Naive thymus-derived CD4-positive, alpha-beta T cell (primary cell): ENCODE measurements around the gene DLL4. TPM values are rescaled to one million over a fixed set of nuclear protein-coding genes. Genes with fewer than 3 reads are reported as not detected.

ENCODE experiments used
- ATAC-seq: fragments of 150-1000 bp; cut with Tn5 transposase; 2 replicates; pipeline ENCODE4 v1.10.0; 2021; ENCODE audit warnings: mild to moderate bottlenecking, moderate library complexity
- CTCF ChIA-PET: fragments of 350-600 bp; sonication (Branson Sonifier 250); formaldehyde crosslinking; loops from one replicate; lab custom pipeline; 2021; ENCODE audit warnings: antibody characterized with exemption; lab: Charles Lee
- POLR2A ChIA-PET: fragments of 350-600 bp; sonication (Branson Sonifier 250); formaldehyde crosslinking; loops from one replicate; lab custom pipeline; 2021; ENCODE audit warnings: antibody characterized with exemption, inconsistent platforms; lab: Charles Lee
- DNase-seq, 9 donors: peaks; one replicate each; pipeline versions ENCODE4 v3.0.0 to v3.0.0-alpha.2; 2020 to 2022; ENCODE audit warnings: mixed read lengths in 1 of 9
- H3K27ac ChIP-seq: one replicate; pipeline ENCODE4 v1.7.0; 2013; ENCODE audit warnings: mild to moderate bottlenecking, low read depth, low read length, moderate library complexity
- H3K27me3 ChIP-seq, 2 donors: one replicate each; pipeline ENCODE4 v1.7.0; 2013; ENCODE audit warnings: low read length in 2 of 2, mild to moderate bottlenecking in 2 of 2, moderate library complexity in 2 of 2; ENCODE audit not compliant: control insufficient read depth in 2 of 2, insufficient read depth in 2 of 2
- H3K36me3 ChIP-seq, 3 experiments: 1 replicate in 2 of 3; 2 replicates in 1 of 3; pipeline ENCODE4 v1.7.0; 2013; ENCODE audit warnings: low read length in 3 of 3, mild to moderate bottlenecking in 3 of 3, moderate library complexity in 1 of 3; ENCODE audit not compliant: insufficient read depth in 3 of 3, control insufficient read depth in 2 of 3
- H3K4me1 ChIP-seq, 2 donors: one replicate each; pipeline ENCODE4 v1.7.0; 2013; ENCODE audit warnings: low read length in 2 of 2, mild to moderate bottlenecking in 2 of 2, moderate library complexity in 1 of 2; ENCODE audit not compliant: control insufficient read depth in 2 of 2, insufficient read depth in 2 of 2
- H3K4me3 ChIP-seq: 2 replicates; pipeline ENCODE4 v1.7.0; 2013; ENCODE audit warnings: mild to moderate bottlenecking, low read length
- H3K9me3 ChIP-seq, 3 experiments: 1 replicate in 2 of 3; 2 replicates in 1 of 3; pipeline ENCODE4 v1.7.0; 2013; ENCODE audit warnings: low read length in 3 of 3; ENCODE audit not compliant: control insufficient read depth in 2 of 3
- H3K27ac Mint-ChIP-seq, 9 donors: one replicate each; pipeline ENCODE4 v1.8.0; 2020 to 2022; ENCODE audit warnings: mixed read lengths in 9 of 9, mild to moderate bottlenecking in 8 of 9, moderate library complexity in 5 of 9, inconsistent platforms in 2 of 9
- H3K27me3 Mint-ChIP-seq, 5 donors: one replicate each; pipeline ENCODE4 v1.8.0; 2021 to 2022; ENCODE audit warnings: mixed read lengths in 5 of 5, mild to moderate bottlenecking in 1 of 5
- H3K36me3 Mint-ChIP-seq, 5 donors: one replicate each; pipeline ENCODE4 v1.8.0; 2020 to 2022; ENCODE audit warnings: mixed read lengths in 5 of 5, mild to moderate bottlenecking in 3 of 5, inconsistent platforms in 1 of 5
- H3K4me1 Mint-ChIP-seq, 7 donors: one replicate each; pipeline ENCODE4 v1.8.0; 2020 to 2022; ENCODE audit warnings: mixed read lengths in 7 of 7, mild to moderate bottlenecking in 3 of 7, inconsistent platforms in 1 of 7
- H3K4me3 Mint-ChIP-seq, 10 donors: one replicate each; pipeline ENCODE4 v1.8.0; 2020 to 2022; ENCODE audit warnings: mild to moderate bottlenecking in 10 of 10, mixed read lengths in 10 of 10, moderate library complexity in 6 of 10, inconsistent platforms in 2 of 10
- H3K9me3 Mint-ChIP-seq, 11 donors: one replicate each; pipeline ENCODE4 v1.8.0; 2020 to 2022; ENCODE audit warnings: mixed read lengths in 11 of 11, mild to moderate bottlenecking in 4 of 11, inconsistent platforms in 1 of 11, moderate library complexity in 1 of 11
- intact Hi-C, 2 donors: fragments of 100-400 bp; cut with micrococcal nuclease; formaldehyde crosslinking; loops; one replicate each; pipeline ENCODE4 v1.15.1; 2023
- polyA plus RNA-seq, 2 donors: library from polyadenylated mRNA; unstranded; fragments of 300-500 nt; fragmentation: Illumina TruSeq; gene quantifications; one replicate each; pipeline ENCODE4 v1.2.3, GENCODE V29; 2021
- total RNA-seq, 6 experiments: library from RNA in 5 of 6; stranded (reverse) in 5 of 6; gene quantifications; 1 replicate in 5 of 6; 2 replicates in 1 of 6; pipeline ENCODE4 v1.2.3 and lab custom pipeline; 2021 to 2026

The DLL4 gene
- total and polyA plus RNA-seq, 7 experiments from 2014 or later: not detected

GRCh38 chr15:40944510-40945296 is 15.6 kb downstream of the DLL4 start:
- intact Hi-C loops: no loop called here
- Mint-ChIP-seq H3K9me3 (peaks cover 0 to 2% (median 0%) of the 10 kb centered on the region in 11 donors), H3K4me3 (peak overlapping the region in 2 of 10 donors; percentile 53 to 79), H3K36me3 (no peaks in the 10 kb centered on the region), H3K27me3 (peaks cover 0 to under 1% (median 0%) of the 10 kb centered on the region in 5 donors), H3K27ac (peak overlapping the region in 3 of 9 donors; percentile 11 to 78 (median 62)), H3K4me1 (peaks cover 17 to 44% (median 43%) of the 10 kb centered on the region in 7 donors)
- ChIA-PET POLR2A (no interaction called here), CTCF (no interaction called here)
- DNase-seq (no peak), ATAC-seq (no peak)
- H3K27ac ChIP-seq: no peak overlapping the region
- no peaks in the 10 kb centered on the region for H3K9me3 ChIP-seq
- no peaks in the 10 kb centered on the region for H3K27me3 ChIP-seq
- H3K4me3 ChIP-seq: no peak overlapping the region
- H3K4me1 ChIP-seq: peaks cover 12 to 27% of the 10 kb centered on the region in 2 donors
- no peaks in the 10 kb centered on the region for H3K36me3 ChIP-seq

GRCh38 chr15:40948706-40949473 is 19.8 kb downstream of the DLL4 start:
- H3K4me1 Mint-ChIP-seq: peaks cover 9 to 32% (median 20%) of the 10 kb centered on the region in 7 donors
- POLR2A ChIA-PET: interaction anchor here (1.8 kb wide), 1 partner anchor 20 kb away, joined by 4 read pairs; the partner anchor contains the start of gene DLL4
- no peak overlapping the region for H3K27ac ChIP-seq
- no peaks in the 10 kb centered on the region for H3K36me3 Mint-ChIP-seq
- intact Hi-C loops: no loop called here
- CTCF ChIA-PET: interaction anchor here (1.2 kb wide), 1 partner anchor 43 kb away, joined by 3 read pairs; no protein-coding TSS in a partner anchor
- ATAC-seq (no peak), DNase-seq (no peak)
- H3K4me1 ChIP-seq: peaks cover 10 to 11% of the 10 kb centered on the region in 2 donors
- no peak overlapping the region for H3K4me3 ChIP-seq
- H3K27ac Mint-ChIP-seq: no peak overlapping the region
- H3K9me3 ChIP-seq: no peaks in the 10 kb centered on the region
- H3K4me3 Mint-ChIP-seq: no peak overlapping the region
- H3K27me3 Mint-ChIP-seq: peaks cover 0 to 4% (median 0%) of the 10 kb centered on the region in 5 donors
- H3K36me3 ChIP-seq: no peaks in the 10 kb centered on the region
- peaks cover 0 to 2% (median 0%) of the 10 kb centered on the region in 11 donors for H3K9me3 Mint-ChIP-seq
- no peaks in the 10 kb centered on the region for H3K27me3 ChIP-seq

GRCh38 chr15:40949756-40950207 is 20.6 kb downstream of the DLL4 start:
- no peak overlapping the region for H3K27ac ChIP-seq
- Mint-ChIP-seq H3K9me3 (peaks cover 0 to 2% (median 0%) of the 10 kb centered on the region in 11 donors), H3K4me3 (no peak overlapping the region), H3K36me3 (no peaks in the 10 kb centered on the region), H3K27ac (no peak overlapping the region), H3K27me3 (peaks cover 0 to 4% (median 0%) of the 10 kb centered on the region in 5 donors), H3K4me1 (peaks cover 7 to 34% (median 21%) of the 10 kb centered on the region in 7 donors)
- ATAC-seq (no peak), DNase-seq (no peak)
- H3K4me1 ChIP-seq: peaks cover 10 to 14% of the 10 kb centered on the region in 2 donors
- ChIA-PET POLR2A (interaction anchor here (1.8 kb wide), 1 partner anchor 21 kb away, joined by 4 read pairs; the partner anchor contains the start of gene DLL4), CTCF (no interaction called here)
- H3K9me3 ChIP-seq: no peaks in the 10 kb centered on the region
- no peaks in the 10 kb centered on the region for H3K36me3 ChIP-seq
- intact Hi-C loops: loop anchor here in 1 of 2 donors (5.0 kb wide), 1 partner anchor 283 kb away; the partner anchor contains the start of genes CHP1 and EXD1
- no peak overlapping the region for H3K4me3 ChIP-seq
- H3K27me3 ChIP-seq: no peaks in the 10 kb centered on the region

GRCh38 chr15:40951764-40952163 is 22.6 kb downstream of the DLL4 start:
- Histone ChIP-seq H3K9me3 (no peaks in the 10 kb centered on the region), H3K4me3 (no peak overlapping the region), H3K36me3 (no peaks in the 10 kb centered on the region), H3K27ac (no peak overlapping the region), H3K4me1 (peaks cover 10 to 14% of the 10 kb centered on the region in 2 donors), H3K27me3 (no peaks in the 10 kb centered on the region)
- ChIA-PET POLR2A (interaction anchor here (0.7 to 3.9 kb wide), 5 partner anchors 10 to 164 kb away, joined by 3 to 34 read pairs (median 3); partner anchors contain the start of gene INO80), CTCF (interaction anchor here (0.7 to 2.1 kb wide), 3 partner anchors 10 to 48 kb away, joined by 3 to 10 read pairs (median 3); no protein-coding TSS in a partner anchor)
- Mint-ChIP-seq H3K4me1 (peaks cover 7 to 34% (median 19%) of the 10 kb centered on the region in 7 donors), H3K9me3 (peaks cover 0 to 2% (median 0%) of the 10 kb centered on the region in 11 donors), H3K27me3 (peaks cover 0 to 4% (median 0%) of the 10 kb centered on the region in 5 donors), H3K27ac (peak overlapping the region in 1 of 9 donors; percentile 66), H3K36me3 (peaks cover 0 to 6% (median 0%) of the 10 kb centered on the region in 5 donors), H3K4me3 (peak overlapping the region; percentile 33 to 95 (median 82))
- ATAC-seq: no peak
- no peak for DNase-seq
- intact Hi-C loops: loop anchor here (2.0 to 5.0 kb wide), 4 partner anchors 13 to 709 kb away; partner anchors contain the start of genes CHP1 (in 1 of the 2), EXD1 (in 1 of the 2), MGA (in 1 of the 2) and NUSAP1 (in 1 of the 2)

- H3K36me3 Mint-ChIP-seq: peaks cover 0 to 6% (median 0%) of the 10 kb centered on the region in 5 donors
- peaks cover 0 to 2% (median 0%) of the 10 kb centered on the region in 11 donors for H3K9me3 Mint-ChIP-seq
- peaks cover 7 to 34% (median 19%) of the 10 kb centered on the region in 7 donors for H3K4me1 Mint-ChIP-seq
- ChIA-PET POLR2A (interaction anchor here (0.8 to 3.9 kb wide), 6 partner anchors 10 to 279 kb away, joined by 3 to 34 read pairs (median 3); partner anchors contain the start of genes CHP1 and INO80), CTCF (interaction anchor here (0.7 to 2.1 kb wide), 4 partner anchors 11 to 58 kb away, joined by 3 to 10 read pairs (median 4); partner anchors contain the start of gene VPS18)
- H3K4me3 Mint-ChIP-seq: peak overlapping the region; percentile 78 to 96 (median 93)
- H3K9me3 ChIP-seq: no peaks in the 10 kb centered on the region
- peak overlapping the region in 7 of 9 donors; percentile 27 to 90 (median 63) for H3K27ac Mint-ChIP-seq
- DNase-seq (no peak), ATAC-seq (no peak)
- H3K4me3 ChIP-seq: peak overlapping the region; percentile 68
- no peaks in the 10 kb centered on the region for H3K27me3 ChIP-seq
- intact Hi-C loops: loop anchor here (2.0 to 5.0 kb wide), 4 partner anchors 14 to 708 kb away; partner anchors contain the start of genes CHP1 (in 1 of the 2), EXD1 (in 1 of the 2), MGA (in 1 of the 2) and NUSAP1 (in 1 of the 2)
- peaks cover 10 to 14% of the 10 kb centered on the region in 2 donors for H3K4me1 ChIP-seq
- H3K27me3 Mint-ChIP-seq: peaks cover 0 to 4% (median 0%) of the 10 kb centered on the region in 5 donors
- H3K36me3 ChIP-seq: no peaks in the 10 kb centered on the region
- peak overlapping the region; percentile 74 for H3K27ac ChIP-seq
Observed at GRCh38 chr15:40952301-40952900, 23.3 kb downstream of the DLL4 start.
